Liver (tissue), 9 donors: ENCODE data around the gene HARBI1. TPM values are rescaled to one million over a fixed set of nuclear protein-coding genes. Genes with fewer than 3 reads are reported as not detected.

Source experiments
- DNase-seq: peaks from one replicate; pipeline ENCODE4 v3.0.0-alpha.2; 2017; ENCODE audit warnings: low spot score
- H3K27ac ChIP-seq, 2 donors: one replicate each; pipeline ENCODE4 v1.7.0; 2013; ENCODE audit warnings: inconsistent platforms in 2 of 2, low read length in 2 of 2, control low read depth in 1 of 2, low read depth in 1 of 2, mild to moderate bottlenecking in 1 of 2
- H3K27me3 ChIP-seq, 4 donors: one replicate each; pipeline versions ENCODE4 v1.6.1 to v1.7.0; 2013; ENCODE audit warnings: low read length in 3 of 4, inconsistent platforms in 1 of 4, mild to moderate bottlenecking in 1 of 4, moderate library complexity in 1 of 4; ENCODE audit not compliant: control insufficient read depth in 4 of 4, insufficient read depth in 4 of 4
- H3K36me3 ChIP-seq, 4 donors: one replicate each; pipeline versions ENCODE4 v1.6.1 to v1.7.0; 2013; ENCODE audit warnings: low read length in 3 of 4, mild to moderate bottlenecking in 3 of 4, low read depth in 1 of 4, moderate library complexity in 1 of 4; ENCODE audit not compliant: control insufficient read depth in 4 of 4, insufficient read depth in 3 of 4
- H3K4me1 ChIP-seq, 4 donors: one replicate each; pipeline versions ENCODE4 v1.6.1 to v1.7.0; 2013; ENCODE audit warnings: low read length in 3 of 4, mild to moderate bottlenecking in 3 of 4, moderate library complexity in 1 of 4; ENCODE audit not compliant: control insufficient read depth in 4 of 4, insufficient read depth in 4 of 4
- H3K4me3 ChIP-seq, 3 donors: one replicate each; pipeline versions ENCODE4 v1.6.1 to v1.7.0; 2013; ENCODE audit warnings: low read length in 3 of 3, control low read depth in 1 of 3, low read depth in 1 of 3, mild to moderate bottlenecking in 1 of 3
- H3K9ac ChIP-seq, 2 donors: one replicate each; pipeline ENCODE4 v1.7.0; 2013; ENCODE audit warnings: low read length in 2 of 2, mild to moderate bottlenecking in 2 of 2, moderate library complexity in 2 of 2, control low read depth in 1 of 2, low read depth in 1 of 2
- H3K9me3 ChIP-seq, 4 donors: one replicate each; pipeline versions ENCODE4 v1.6.1 to v1.7.0; 2013; ENCODE audit warnings: low read length in 3 of 4; ENCODE audit not compliant: control insufficient read depth in 4 of 4
- CTCF ChIP-seq: fragments of 150-350 bp; IDR thresholded peaks from 2 replicates; pipeline ENCODE4 v1.5.1; 2017; ENCODE audit warnings: improper control_type of control experiment, low read depth, low read length; ENCODE audit not compliant: missing input control
- EGR1 ChIP-seq, 2 donors: IDR thresholded peaks; 2 replicates each; pipeline ENCODE4 v1.6.1; 2016 to 2018; ENCODE audit warnings: antibody characterized with exemption in 2 of 2, low read depth in 2 of 2
- FOXA1 ChIP-seq: IDR thresholded peaks from 2 replicates; pipeline ENCODE4 v1.6.1; 2016; ENCODE audit warnings: antibody characterized with exemption
- FOXA2 ChIP-seq: IDR thresholded peaks from 2 replicates; pipeline ENCODE4 v1.6.1; 2016; ENCODE audit warnings: antibody characterized with exemption
- GABPA ChIP-seq, 2 donors: IDR thresholded peaks in 1 of 2; conservative IDR thresholded peaks in 1 of 2; 2 replicates each; pipeline ENCODE4 v1.6.1; 2016; ENCODE audit warnings: antibody characterized with exemption in 2 of 2, mild to moderate bottlenecking in 1 of 2, moderate library complexity in 1 of 2
- HNF4A ChIP-seq, 2 donors: conservative IDR thresholded peaks; 2 replicates each; pipeline ENCODE4 v1.6.1; 2016; ENCODE audit warnings: antibody characterized with exemption in 2 of 2, mild to moderate bottlenecking in 2 of 2
- HNF4G ChIP-seq: IDR thresholded peaks from 2 replicates; pipeline ENCODE4 v1.6.1; 2016; ENCODE audit warnings: antibody characterized with exemption
- JUND ChIP-seq, 2 donors: IDR thresholded peaks; 2 replicates each; pipeline ENCODE4 v1.6.1; 2016; ENCODE audit warnings: antibody characterized with exemption in 2 of 2
- MAX ChIP-seq: IDR thresholded peaks from 2 replicates; pipeline ENCODE4 v1.6.1; 2016; ENCODE audit warnings: antibody characterized with exemption
- RAD21 ChIP-seq, 2 donors: IDR thresholded peaks; 2 replicates each; pipeline ENCODE4 v1.6.1; 2016; ENCODE audit warnings: antibody characterized with exemption in 2 of 2, mild to moderate bottlenecking in 2 of 2
- REST ChIP-seq: IDR thresholded peaks from 2 replicates; pipeline ENCODE4 v1.6.1; 2016; ENCODE audit warnings: antibody characterized with exemption, mild to moderate bottlenecking
- RXRA ChIP-seq, 2 donors: IDR thresholded peaks; 2 replicates each; pipeline ENCODE4 v1.6.1; 2017 to 2018; ENCODE audit warnings: antibody characterized with exemption in 2 of 2, mild to moderate bottlenecking in 1 of 2
- SP1 ChIP-seq: IDR thresholded peaks from 2 replicates; pipeline ENCODE4 v1.6.1; 2018; ENCODE audit warnings: antibody characterized with exemption, mild to moderate bottlenecking
- YY1 ChIP-seq: IDR thresholded peaks from 2 replicates; pipeline ENCODE4 v1.6.1; 2016; ENCODE audit warnings: antibody characterized with exemption, mild to moderate bottlenecking
- ZBTB33 ChIP-seq: IDR thresholded peaks from 2 replicates; pipeline ENCODE4 v1.6.1; 2016; ENCODE audit warnings: antibody characterized with exemption
- WGBS: extraction: QIAGEN DNeasy Blood & Tissue Kit; methylation state at CpG from one replicate; pipeline ENCODE4 v1.1.7; 2013; 5-methylcytosine and 5-hydroxymethylcytosine counted together
- polyA plus RNA-seq, 2 donors: library from polyadenylated mRNA; stranded (reverse) in 1 of 2; unstranded in 1 of 2; fragments of 200-250 nt in 1 of 2; fragments of >200 nt in 1 of 2; fragmentation: Nextera tagmentation in 1 of 2; extraction: Ambion mirVana in 1 of 2; gene quantifications; one replicate each; pipeline versions ENCODE4 v1.2.1 to v1.2.3, GENCODE V29; 2013 to 2015
- total RNA-seq, 2 donors: library from RNA; depleted of rRNA; stranded (reverse); fragments of >200 nt; gene quantifications; one replicate each; pipeline ENCODE4 v1.2.3, GENCODE V29; 2014
- donor health status: healthy.
- donor health status: healthy.
- donor health status: healthy.
- donor health status: healthy.
- donor health status: healthy.

The HARBI1 gene
- total and polyA plus RNA-seq, 4 donors, result 2.5 to 5.9 (median 3.3) TPM

GRCh38 chr11:46597155-46597554 lies 19.9 kb downstream of the HARBI1 start:
- DNase-seq, result no peak
- no peaks in the 10 kb centered on the region for H3K27me3 ChIP-seq
- H3K36me3 ChIP-seq, result no peaks in the 10 kb centered on the region
- WGBS, result 39% methylated on average over 1 of the region's 1 CpG
- H3K9me3 ChIP-seq, result no peaks in the 10 kb centered on the region
- peaks cover 1 to 24% (median 12%) of the 10 kb centered on the region in 4 donors for H3K4me1 ChIP-seq
- H3K4me3 ChIP-seq, result no peak overlapping the region
- no peak overlapping the region for H3K9ac ChIP-seq
- no peak overlapping the region for H3K27ac ChIP-seq
- TF ChIP-seq FOXA1, result no peak
- TF ChIP-seq REST, result no peak
- peak; percentile 79 for TF ChIP-seq HNF4G
- peak; percentile 61 to 88 for TF ChIP-seq HNF4A (conservative IDR thresholded peaks at IDR 0.05)
- TF ChIP-seq RXRA (IDR thresholded peaks at IDR 0.05), result peak; percentile 22 to 49
- TF ChIP-seq MAX, result no peak
- TF ChIP-seq SP1, result peak; percentile 44
- peak in 1 of 2 donors; percentile 17 for TF ChIP-seq RAD21 (IDR thresholded peaks at IDR 0.05)

GRCh38 chr11:46594785-46595184 lies 22.2 kb downstream of the HARBI1 start:
- Histone ChIP-seq H3K9me3 (no peaks in the 10 kb centered on the region), H3K27ac (peak overlapping the region in 1 of 2 donors; percentile 53), H3K4me1 (peaks cover 6 to 40% (median 23%) of the 10 kb centered on the region in 4 donors), H3K9ac (no peak overlapping the region), H3K36me3 (no peaks in the 10 kb centered on the region), H3K27me3 (no peaks in the 10 kb centered on the region), H3K4me3 (no peak overlapping the region)
- 95% methylated on average over 10 of the region's 10 CpGs for WGBS
- TF ChIP-seq GABPA (IDR thresholded peaks at IDR 0.05 in 1 of 2, conservative IDR thresholded peaks at IDR 0.05 in 1 of 2), result no peak
- TF ChIP-seq RXRA (IDR thresholded peaks at IDR 0.05), result no peak
- no peak for TF ChIP-seq MAX
- no peak for TF ChIP-seq HNF4G
- TF ChIP-seq REST, result no peak
- TF ChIP-seq CTCF, result no peak
- TF ChIP-seq FOXA2, result no peak
- TF ChIP-seq ZBTB33, result no peak
- no peak for TF ChIP-seq JUND (IDR thresholded peaks at IDR 0.05)
- no peak for TF ChIP-seq FOXA1
- no peak for TF ChIP-seq HNF4A (conservative IDR thresholded peaks at IDR 0.05)
- no peak for TF ChIP-seq EGR1 (IDR thresholded peaks at IDR 0.05; ENCODE audit: low read depth in 2 of 2)
- no peak for TF ChIP-seq YY1
- no peak for DNase-seq
